Body of pancreas (tissue), 4 donors: ENCODE data around the gene ZBTB8A. TPM values are rescaled to one million over a fixed set of nuclear protein-coding genes. Genes with fewer than 3 reads are reported as not detected.
"Not testable (repeated sequence)": the region's sequence is repeated elsewhere in the genome, so short reads cannot be mapped to it uniquely, and the experiment has no call there.

ENCODE experiments used
- ATAC-seq: fragments of 150-250 bp; one replicate; pipeline ENCODE4 v1.9.1; 2016
- DNase-seq, 4 donors: peaks; one replicate each; pipeline ENCODE4 v3.0.0-alpha.2; 2019
- H3K27ac ChIP-seq, 4 donors: fragments of 200-600 bp; sonication (generic); 1 replicate in 3 of 4; 2 replicates in 1 of 4; pipeline versions ENCODE4 v1.5.1 to v1.6.1; 2016 to 2019; ENCODE audit warnings: mild to moderate bottlenecking in 1 of 4, mixed read lengths in 1 of 4, moderate library complexity in 1 of 4
- H3K27me3 ChIP-seq, 2 donors: fragments of 200-600 bp; sonication (generic); one replicate each; pipeline ENCODE4 v1.6.0; 2016; ENCODE audit warnings: mild to moderate bottlenecking in 1 of 2
- H3K36me3 ChIP-seq, 2 donors: fragments of 200-600 bp; sonication (generic); replicated peaks in 1 of 2; 2 replicates each; pipeline ENCODE4 v1.5.1; 2016; ENCODE audit warnings: low read depth in 2 of 2; ENCODE audit not compliant: insufficient read depth in 1 of 2
- H3K4me1 ChIP-seq: fragments of 200-600 bp; sonication (generic); one replicate; pipeline ENCODE4 v1.6.0; 2016
- H3K4me3 ChIP-seq, 2 donors: fragments of 200-600 bp; sonication (generic); 1 replicate in 1 of 2; 2 replicates in 1 of 2; pipeline ENCODE4 v1.5.1; 2016 to 2019
- H3K9me3 ChIP-seq, 3 donors: fragments of 200-600 bp; sonication (generic); 1 replicate in 2 of 3; 2 replicates in 1 of 3; pipeline ENCODE4 v1.5.1; 2016
- CTCF ChIP-seq, 7 experiments: fragments of 450-650 bp in 4 of 7; fragments of 200-600 bp in 3 of 7; sonication (generic) in 3 of 7; IDR thresholded peaks; one replicate each; pipeline ENCODE4 v1.5.1; 2016 to 2019; ENCODE audit warnings: antibody characterized with exemption in 7 of 7
- POLR2A ChIP-seq, 3 donors: fragments of 450-650 bp; IDR thresholded peaks; one replicate each; pipeline ENCODE4 v1.6.1; 2016; ENCODE audit warnings: antibody characterized with exemption in 3 of 3, mild to moderate bottlenecking in 2 of 3
- WGBS, 2 donors: methylation state at CpG; one replicate each; pipeline ENCODE4 v1.1.5; 2017; 5-methylcytosine and 5-hydroxymethylcytosine counted together
- intact Hi-C: fragments of 100-400 bp; cut with DNase I; formaldehyde crosslinking; loops from one replicate; pipeline ENCODE4 v1.15.1; 2023
- total RNA-seq, 2 donors: library from RNA; depleted of rRNA; stranded (reverse); fragments of >200 nt; gene quantifications; one replicate each; pipeline ENCODE4 v1.1.0, GENCODE V29; 2016

Gene ZBTB8A
- total RNA-seq, 2 donors from 2014 or later: 3.0 to 3.9 TPM

- H3K36me3 ChIP-seq: peaks cover 0 to 2% of the 10 kb centered on the region in 2 donors
- no peak for DNase-seq
Measured at GRCh38 chr1:32627596-32628162, 88.5 kb downstream of the ZBTB8A start.

GRCh38 chr1:32630173-32630572 lies 90.9 kb downstream of the ZBTB8A start:
- H3K36me3 ChIP-seq, intact Hi-C loops, H3K4me3 ChIP-seq, DNase-seq, H3K4me1 ChIP-seq, ATAC-seq, H3K27ac ChIP-seq, H3K9me3 ChIP-seq, H3K27me3 ChIP-seq: not testable (repeated sequence)
- 95 to 100% methylated on average over 3 to 4 of the region's 4 CpGs for WGBS, 2 donors

More at GRCh38 chr1:32627596-32628162, 88.5 kb downstream of the ZBTB8A start:
- Histone ChIP-seq H3K4me3 (no peak overlapping the region), H3K4me1 (no peaks in the 10 kb centered on the region), H3K27ac (no peak overlapping the region), H3K27me3 (no peaks in the 10 kb centered on the region), H3K9me3 (no peaks in the 10 kb centered on the region)
- no peak for ATAC-seq
- TF ChIP-seq POLR2A (IDR thresholded peaks at IDR 0.05): no peak
- no peak for TF ChIP-seq CTCF (IDR thresholded peaks at IDR 0.05)
- WGBS, 2 donors: 81 to 88% methylated on average over 11 of the region's 11 CpGs
- intact Hi-C loops: no loop called here

GRCh38 chr1:32632829-32633228 lies 93.6 kb downstream of the ZBTB8A start:
- WGBS, 2 donors: 80 to 82% methylated on average over 2 of the region's 2 CpGs

GRCh38 chr1:32635508-32636277 lies 96.5 kb downstream of the ZBTB8A start:
- Histone ChIP-seq H3K27ac (no peak overlapping the region), H3K4me3 (no peak overlapping the region), H3K27me3 (no peaks in the 10 kb centered on the region), H3K4me1 (no peaks in the 10 kb centered on the region), H3K9me3 (no peaks in the 10 kb centered on the region), H3K36me3 (peaks cover 0 to 3% of the 10 kb centered on the region in 2 donors)
- no peak for TF ChIP-seq POLR2A (IDR thresholded peaks at IDR 0.05)
- intact Hi-C loops: no loop called here
- no peak for DNase-seq
- WGBS, 2 donors: 94 to 96% methylated on average over 8 of the region's 8 CpGs
- no peak for ATAC-seq

More at GRCh38 chr1:32632829-32633228, 93.6 kb downstream of the ZBTB8A start:
- H3K27me3 ChIP-seq: no peaks in the 10 kb centered on the region
- no peak overlapping the region for H3K27ac ChIP-seq
- peaks cover 0 to 3% of the 10 kb centered on the region in 2 donors for H3K36me3 ChIP-seq
- H3K4me1 ChIP-seq: no peaks in the 10 kb centered on the region
- ATAC-seq: no peak
- H3K9me3 ChIP-seq: no peaks in the 10 kb centered on the region
- DNase-seq: no peak
- no peak overlapping the region for H3K4me3 ChIP-seq
- no peak for TF ChIP-seq POLR2A (IDR thresholded peaks at IDR 0.05)
- no peak for TF ChIP-seq CTCF (IDR thresholded peaks at IDR 0.05)
- intact Hi-C loops: no loop called here

GRCh38 chr1:32636914-32637645 lies 97.9 kb downstream of the ZBTB8A start:
- no peaks in the 10 kb centered on the region for H3K27me3 ChIP-seq
- H3K4me3 ChIP-seq: no peak overlapping the region
- intact Hi-C loops: no loop called here
- ATAC-seq: no peak
- no peaks in the 10 kb centered on the region for H3K4me1 ChIP-seq
- DNase-seq: peak in 1 of 4 donors; percentile 4
- H3K9me3 ChIP-seq: no peaks in the 10 kb centered on the region
- WGBS, 2 donors: 73 to 85% methylated on average over 16 of the region's 16 CpGs
- H3K27ac ChIP-seq: no peak overlapping the region
- TF ChIP-seq CTCF (IDR thresholded peaks at IDR 0.05) (no peak), POLR2A (IDR thresholded peaks at IDR 0.05) (no peak)
- peaks cover 0 to 3% of the 10 kb centered on the region in 2 donors for H3K36me3 ChIP-seq
